HCT116 (cell line): Measurements from ENCODE around the gene MCC. TPM values are rescaled to one million over a fixed set of nuclear protein-coding genes. Genes with fewer than 3 reads are reported as not detected.

Experiments
- ATAC-seq: fragments of 200-7000 bp; cut with Tn5 transposase; 2 replicates; pipeline ENCODE4 v1.9.1; 2020; ENCODE audit warnings: mild to moderate bottlenecking, moderate library complexity
- BruUV-seq: library from RNA; stranded (reverse); fragments of 400-500 nt; replicated peaks from 2 replicates; lab custom pipeline; 2021; lab: Mats Ljungman, UMichigan
- CTCF ChIA-PET: fragments of 300-600 bp; sonication (Branson Sonifier 250); formaldehyde crosslinking; loops from one replicate; lab custom pipeline; 2021; ENCODE audit warnings: antibody characterized with exemption; lab: Charles Lee
- POLR2A ChIA-PET: fragments of 300-600, 350-600 bp; sonication (Branson Sonifier 250); formaldehyde crosslinking; loops from one replicate; lab custom pipeline; 2021; ENCODE audit warnings: antibody characterized with exemption; lab: Charles Lee
- RAD21 ChIA-PET, 2 experiments: fragments of 300-600 bp; sonication (Branson Sonifier 250); formaldehyde crosslinking; loops; one replicate each; lab custom pipeline; 2023; ENCODE audit warnings: low total read pairs in 2 of 2; ENCODE audit not compliant: uncharacterized antibody in 2 of 2, unreplicated experiment in 2 of 2, low non-redundant PET in 1 of 2; lab: Charles Lee
- DNase-seq: peaks from one replicate; pipeline ENCODE4 v3.0.0-alpha.2; 2010; ENCODE audit warnings: low read depth, low spot score
- H2AFZ ChIP-seq: fragments of 200-600 bp; shearing (Covaris generic), sonication (generic); 2 replicates; pipeline ENCODE4 v1.6.1; 2017; ENCODE audit warnings: low read depth, mixed run types, mixed read lengths, antibody characterized with exemption, low read length; ENCODE audit not compliant: poor library complexity, severe bottlenecking
- H3K27ac ChIP-seq: 2 replicates; pipeline ENCODE4 v1.5.1; 2012; ENCODE audit warnings: low read depth, low read length
- H3K27me3 ChIP-seq: fragments of 200-600 bp; sonication (generic); 2 replicates; pipeline ENCODE4 v1.6.1; 2016; ENCODE audit warnings: mixed run types, low read length, mixed read lengths; ENCODE audit not compliant: insufficient read depth
- H3K36me3 ChIP-seq, 2 experiments: fragments of 200-500 bp in 1 of 2; fragments of 200-600 bp in 1 of 2; sonication (Bioruptor generic) in 1 of 2; sonication (generic) in 1 of 2; 2 replicates each; pipeline versions ENCODE4 v1.5.1 to v1.6.1; 2014 to 2016; ENCODE audit warnings: low read length in 2 of 2, inconsistent platforms in 1 of 2, mixed read lengths in 1 of 2, mixed run types in 1 of 2; ENCODE audit not compliant: insufficient read depth in 2 of 2, control insufficient read depth in 1 of 2
- H3K4me1 ChIP-seq, 2 experiments: fragments of 200-600 bp in 1 of 2; sonication (generic) in 1 of 2; 2 replicates each; pipeline versions ENCODE4 v1.5.1 to v1.6.1; 2012 to 2017; ENCODE audit warnings: low read length in 2 of 2, inconsistent platforms in 1 of 2, mild to moderate bottlenecking in 1 of 2, mixed read lengths in 1 of 2, mixed run types in 1 of 2, moderate library complexity in 1 of 2; ENCODE audit not compliant: insufficient read depth in 2 of 2, control insufficient read depth in 1 of 2
- H3K4me2 ChIP-seq: fragments of 200-600 bp; sonication (generic); 2 replicates; pipeline ENCODE4 v1.6.1; 2017; ENCODE audit warnings: mixed run types, low read length, mixed read lengths
- H3K4me3 ChIP-seq, 2 experiments: fragments of 200-600 bp in 1 of 2; sonication (generic) in 1 of 2; replicated peaks in 1 of 2; 2 replicates each; pipeline ENCODE4 v1.5.1; 2011 to 2016; ENCODE audit warnings: low read length in 2 of 2, control low read depth in 1 of 2, low read depth in 1 of 2, mild to moderate bottlenecking in 1 of 2, mixed read lengths in 1 of 2, mixed run types in 1 of 2
- H3K79me2 ChIP-seq: fragments of 200-600 bp; sonication (generic); 2 replicates; pipeline ENCODE4 v1.6.1; 2017; ENCODE audit warnings: mild to moderate bottlenecking, mixed run types, low read length, moderate library complexity, mixed read lengths; ENCODE audit not compliant: insufficient read depth
- H3K9ac ChIP-seq: fragments of 200-600 bp; sonication (generic); 2 replicates; pipeline ENCODE4 v1.6.1; 2016; ENCODE audit warnings: low read length, mixed read lengths
- H3K9me2 ChIP-seq: fragments of 200-600 bp; sonication (generic), shearing (Covaris generic); 2 replicates; pipeline ENCODE4 v1.6.1; 2017; ENCODE audit warnings: mixed run types, mild to moderate bottlenecking, moderate library complexity; ENCODE audit not compliant: insufficient read depth
- H3K9me3 ChIP-seq, 2 experiments: fragments of 200-500 bp in 1 of 2; fragments of 200-600 bp in 1 of 2; sonication (Bioruptor generic) in 1 of 2; sonication (generic) in 1 of 2; 2 replicates each; pipeline ENCODE4 v1.6.1; 2014 to 2017; ENCODE audit warnings: low read length in 2 of 2, mixed read lengths in 2 of 2, inconsistent platforms in 1 of 2, low read depth in 1 of 2, mild to moderate bottlenecking in 1 of 2, mixed run types in 1 of 2, moderate library complexity in 1 of 2; ENCODE audit not compliant: control insufficient read depth in 1 of 2, insufficient read depth in 1 of 2
- H4K20me1 ChIP-seq: fragments of 200-600 bp; sonication (generic), shearing (Covaris generic); 2 replicates; pipeline ENCODE4 v1.6.1; 2017; ENCODE audit warnings: mixed run types, mild to moderate bottlenecking, moderate library complexity; ENCODE audit not compliant: insufficient read depth
- CEBPB ChIP-seq: IDR thresholded peaks from 2 replicates; pipeline ENCODE4 v1.6.1; 2012; ENCODE audit warnings: low read depth
- EGR1 ChIP-seq: IDR thresholded peaks from 2 replicates; pipeline ENCODE4 v1.6.1; 2012; ENCODE audit warnings: low read depth
- ELF1 ChIP-seq: IDR thresholded peaks from 2 replicates; pipeline ENCODE4 v1.6.1; 2012; ENCODE audit warnings: low read depth, borderline replicate concordance
- EZH2 ChIP-seq: fragments of 200-600 bp; sonication (generic); IDR thresholded peaks from 2 replicates; pipeline ENCODE4 v1.6.1; 2017; ENCODE audit warnings: antibody characterized with exemption, mixed run types
- EZH2phosphoT487 ChIP-seq: fragments of 200-600 bp; IDR thresholded peaks from 2 replicates; pipeline ENCODE4 v1.6.1; 2018; ENCODE audit warnings: antibody characterized with exemption, borderline replicate concordance
- MAX ChIP-seq: IDR thresholded peaks from 2 replicates; pipeline ENCODE4 v1.6.1; 2012
- POLR2A ChIP-seq: IDR thresholded peaks from 2 replicates; pipeline ENCODE4 v1.7.0; 2011; ENCODE audit warnings: borderline replicate concordance; ENCODE audit not compliant: insufficient read depth, insufficient read length; ENCODE audit errors: extremely low read depth
- POLR2AphosphoS5 ChIP-seq: IDR thresholded peaks from 2 replicates; pipeline ENCODE4 v1.6.1; 2011; ENCODE audit warnings: mild to moderate bottlenecking, low read depth, low read length, moderate library complexity
- SIN3A ChIP-seq: IDR thresholded peaks from 2 replicates; pipeline ENCODE4 v1.6.1; 2012; ENCODE audit warnings: low read depth
- SP1 ChIP-seq: IDR thresholded peaks from 2 replicates; pipeline ENCODE4 v1.6.1; 2012; ENCODE audit warnings: low read depth
- SRF ChIP-seq: IDR thresholded peaks from 2 replicates; pipeline ENCODE4 v1.6.1; 2012; ENCODE audit warnings: low read depth
- TCF7L2 ChIP-seq: IDR thresholded peaks from 2 replicates; pipeline ENCODE4 v1.7.0; 2011; ENCODE audit warnings: borderline replicate concordance, inconsistent platforms; ENCODE audit not compliant: insufficient read depth, insufficient read length; ENCODE audit errors: extremely low read depth
- YY1 ChIP-seq: IDR thresholded peaks from 2 replicates; pipeline ENCODE4 v1.6.1; 2011; ENCODE audit warnings: low read length, low read depth, moderate library complexity, mild to moderate bottlenecking; ENCODE audit not compliant: insufficient replicate concordance; ENCODE audit errors: extremely low read depth
- ZFX ChIP-seq: fragments of 450-650 bp; IDR thresholded peaks from 2 replicates; pipeline ENCODE4 v1.6.1; 2017
- ZNF274 ChIP-seq: fragments of 200-500 bp; sonication (Bioruptor generic); IDR thresholded peaks from 2 replicates; pipeline ENCODE4 v1.6.1; 2014; ENCODE audit warnings: mild to moderate bottlenecking, low read depth, low read length, inconsistent platforms
- intact Hi-C: fragments of 100-400 bp; cut with micrococcal nuclease; formaldehyde crosslinking; loops from 2 replicates; pipeline ENCODE4 v1.10.0; 2022
- total RNA-seq: library from RNA; stranded (reverse); gene quantifications from one replicate; pipeline ENCODE4 v1.2.1, GENCODE V29; 2021; ENCODE audit not compliant: unreplicated experiment

The MCC gene
- total RNA-seq, 1 experiment from 2014 or later = 20.1 TPM

DNA sequence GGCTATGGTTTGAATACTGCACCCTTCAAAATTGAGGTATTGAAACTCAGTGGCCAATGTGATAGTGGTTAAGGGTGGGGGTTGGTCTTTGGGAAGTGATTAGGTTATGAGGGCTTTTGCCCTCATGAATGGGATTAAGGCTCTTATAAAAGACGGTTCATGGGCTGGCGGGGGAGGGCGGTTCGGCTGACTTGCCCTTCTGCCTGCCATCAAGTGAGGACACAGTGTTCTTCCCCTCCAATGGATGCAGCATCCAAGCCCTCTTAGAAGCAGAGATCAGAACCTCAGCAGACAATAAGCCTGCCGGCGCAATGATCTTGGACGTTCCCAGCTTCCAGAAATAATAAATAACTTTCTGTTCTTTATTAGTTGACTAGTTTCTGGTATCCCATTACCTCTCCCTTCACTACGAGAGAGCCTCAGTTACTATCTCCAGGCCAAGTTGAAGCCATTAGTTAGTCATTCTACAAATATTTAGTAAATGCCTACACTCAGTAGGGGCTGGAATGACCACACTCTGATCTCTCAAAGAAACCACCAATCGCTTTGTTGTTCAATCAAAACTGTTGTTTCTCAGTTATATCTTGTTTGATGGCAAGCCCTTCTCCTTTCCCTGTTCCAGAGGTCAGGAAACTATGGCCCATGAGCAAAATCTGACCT, 272.7 kb downstream of the MCC start:
- Histone ChIP-seq H3K9me2 (no peaks in the 10 kb centered on the region), H3K36me3 (no peaks in the 10 kb centered on the region), H3K27me3 (no peaks in the 10 kb centered on the region), H4K20me1 (no peaks in the 10 kb centered on the region), H3K4me1 (peaks cover 17 to 40% of the 10 kb centered on the region in 2 experiments), H3K9me3 (no peaks in the 10 kb centered on the region), H3K9ac (no peak overlapping the region), H3K79me2 (no peaks in the 10 kb centered on the region), H3K27ac (no peak overlapping the region), H2AFZ (no peak overlapping the region), H3K4me3 (no peak overlapping the region), H3K4me2 (peak overlapping the region; percentile 35)
- intact Hi-C loops = no loop called here
- TF ChIP-seq SP1 (no peak), SIN3A (no peak), ZFX (no peak), CEBPB (no peak)
- RAD21 ChIA-PET = no interaction called here
- DNase-seq = no peak
- POLR2A ChIA-PET = no interaction called here
- ATAC-seq = peak; percentile 77
- no TSS peak for BruUV-seq
- CTCF ChIA-PET = no interaction called here

DNA sequence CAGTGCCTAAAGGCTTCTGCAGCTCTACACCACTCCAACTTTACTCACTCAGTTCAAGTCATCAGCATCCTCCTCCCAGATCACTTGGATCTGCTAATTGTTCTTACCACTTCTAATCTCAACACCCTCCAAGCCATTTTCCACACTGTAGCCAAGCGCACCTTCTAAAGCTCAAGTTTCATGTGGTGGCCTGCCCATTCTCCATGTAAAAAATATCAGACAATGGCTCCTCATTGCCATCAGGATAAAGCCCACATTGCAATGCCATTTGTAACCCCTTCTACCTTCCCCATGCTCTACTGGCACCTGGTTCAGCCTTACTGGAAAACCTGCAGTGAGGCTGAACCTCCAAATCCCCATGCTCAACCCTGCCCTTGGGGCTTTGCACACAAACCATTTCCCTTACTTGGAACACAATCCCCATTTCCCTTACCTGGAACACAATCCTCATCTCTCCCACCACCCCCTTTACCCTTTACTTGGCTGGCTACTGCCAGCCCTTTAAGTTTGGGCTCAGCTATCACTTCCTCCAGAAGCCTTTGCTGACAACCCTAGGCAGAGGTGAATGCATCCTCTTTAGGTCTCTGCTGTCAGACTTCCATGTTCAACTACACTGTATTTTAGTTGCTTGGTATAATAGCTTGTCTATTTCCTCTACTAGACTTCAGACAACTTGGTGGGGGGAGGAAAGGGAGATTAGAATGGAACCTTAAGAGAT, 273.5 kb downstream of the MCC start:
- no TSS peak for BruUV-seq
- CTCF ChIA-PET = no interaction called here
- H3K9me2 ChIP-seq = no peaks in the 10 kb centered on the region
- no peaks in the 10 kb centered on the region for H3K79me2 ChIP-seq
- DNase-seq (no peak), ATAC-seq (no peak)
- no peak overlapping the region for H3K4me3 ChIP-seq
- intact Hi-C loops = no loop called here
- no peak overlapping the region for H2AFZ ChIP-seq
- no peaks in the 10 kb centered on the region for H4K20me1 ChIP-seq
- POLR2A ChIA-PET = no interaction called here
- H3K4me2 ChIP-seq = no peak overlapping the region
- H3K9ac ChIP-seq = no peak overlapping the region
- no peak overlapping the region for H3K27ac ChIP-seq
- H3K36me3 ChIP-seq = no peaks in the 10 kb centered on the region
- H3K4me1 ChIP-seq = peaks cover 17 to 40% of the 10 kb centered on the region in 2 experiments
- RAD21 ChIA-PET = no interaction called here
- no peaks in the 10 kb centered on the region for H3K9me3 ChIP-seq
- no peaks in the 10 kb centered on the region for H3K27me3 ChIP-seq
- no peak for TF ChIP-seq SP1
- TF ChIP-seq TCF7L2 = no peak
- no peak for TF ChIP-seq EZH2
- TF ChIP-seq POLR2A = no peak
- no peak for TF ChIP-seq POLR2AphosphoS5
- TF ChIP-seq SRF = no peak
- TF ChIP-seq MAX = no peak
- no peak for TF ChIP-seq ZNF274
- no peak for TF ChIP-seq CEBPB
- TF ChIP-seq YY1 = no peak
- TF ChIP-seq EGR1 = no peak
- TF ChIP-seq EZH2phosphoT487 = no peak
- no peak for TF ChIP-seq ELF1
